Measurements from ENCODE around the gene SENP7.

The SENP7 gene

GRCh38 chr3:101509281-101509680, 3.7 kb downstream of the SENP7 start:
- TF ChIP-seq EZH2 (IDR thresholded peaks at IDR 0.05; ENCODE audit: borderline replicate concordance, low read length) (no peak), CTCF (IDR thresholded peaks at IDR 0.05; ENCODE audit: low read length) (no peak)
- no peak overlapping the region for H3K4me3 ChIP-seq (ENCODE audit: low read depth, low read length, poor library complexity, severe bottlenecking)
- no peaks in the 10 kb centered on the region for H3K9me3 ChIP-seq (ENCODE audit: low read length)

DNA sequence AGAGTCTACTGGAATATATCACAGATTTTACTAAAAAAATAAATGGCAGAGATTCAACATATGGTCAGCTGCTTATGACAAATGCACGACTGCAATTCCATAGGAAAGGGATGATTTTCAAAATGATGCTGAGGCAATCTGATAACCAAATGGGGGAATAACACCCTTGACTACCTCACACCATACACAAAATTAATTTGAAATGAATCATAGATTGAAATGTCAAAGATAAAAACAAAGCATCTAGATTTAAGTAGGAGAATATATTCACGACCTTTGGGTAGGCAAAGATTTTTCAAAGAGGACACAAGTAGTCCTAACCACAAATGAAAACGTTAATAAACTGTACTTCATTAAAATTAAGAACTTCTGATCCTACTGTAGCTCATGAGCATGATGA, 11.2 kb downstream of the SENP7 start:
- no peak overlapping the region for H3K4me3 ChIP-seq (ENCODE audit: low read depth, low read length, poor library complexity, severe bottlenecking)
- H3K4me2 ChIP-seq (ENCODE audit: low read length), result no peak overlapping the region
- peaks cover 40% of the 10 kb centered on the region for H3K79me2 ChIP-seq (ENCODE audit: insufficient read depth, low read length)
- H3K9me3 ChIP-seq (ENCODE audit: low read length), result no peaks in the 10 kb centered on the region
- H3K27ac ChIP-seq (ENCODE audit: low read depth, low read length, poor library complexity, severe bottlenecking), result no peak overlapping the region
- no peaks in the 10 kb centered on the region for H3K27me3 ChIP-seq (ENCODE audit: insufficient read depth, low read length)
- no peaks in the 10 kb centered on the region for H3K4me1 ChIP-seq (ENCODE audit: insufficient read depth, low read length, severe bottlenecking)
- no peaks in the 10 kb centered on the region for H3F3A ChIP-seq (ENCODE audit: insufficient read depth, low read length)
- H3K9ac ChIP-seq (ENCODE audit: low read length), result no peak overlapping the region
- H4K20me1 ChIP-seq (ENCODE audit: insufficient read depth, low read length), result no peaks in the 10 kb centered on the region
- TF ChIP-seq CTCF (IDR thresholded peaks at IDR 0.05; ENCODE audit: low read length) (no peak), EZH2 (IDR thresholded peaks at IDR 0.05; ENCODE audit: borderline replicate concordance, low read length) (no peak)
- H3K9me2 ChIP-seq (ENCODE audit: low read depth, low read length), result no peaks in the 10 kb centered on the region
- peaks cover 26% of the 10 kb centered on the region for H3K36me3 ChIP-seq (ENCODE audit: insufficient read depth, low read length)
- no peak overlapping the region for H2AFZ ChIP-seq (ENCODE audit: low read length)

More at GRCh38 chr3:101509281-101509680, 3.7 kb downstream of the SENP7 start:
- Histone ChIP-seq H3K79me2 (ENCODE audit: insufficient read depth, low read length) (peaks cover 25% of the 10 kb centered on the region), H3K36me3 (ENCODE audit: insufficient read depth, low read length) (peaks cover 3% of the 10 kb centered on the region; the same call in 1 of the 2 replicates), H3K4me1 (ENCODE audit: insufficient read depth, low read length, severe bottlenecking) (peaks cover 26% of the 10 kb centered on the region), H3K9ac (ENCODE audit: low read length) (no peak overlapping the region), H3K27ac (ENCODE audit: low read depth, low read length, poor library complexity, severe bottlenecking) (no peak overlapping the region), H3K4me2 (ENCODE audit: low read length) (no peak overlapping the region), H3K27me3 (ENCODE audit: insufficient read depth, low read length) (no peaks in the 10 kb centered on the region), H4K20me1 (ENCODE audit: insufficient read depth, low read length) (no peaks in the 10 kb centered on the region), H2AFZ (ENCODE audit: low read length) (no peak overlapping the region), H3K9me2 (ENCODE audit: low read depth, low read length) (no peaks in the 10 kb centered on the region), H3F3A (ENCODE audit: insufficient read depth, low read length) (no peaks in the 10 kb centered on the region)

DNA sequence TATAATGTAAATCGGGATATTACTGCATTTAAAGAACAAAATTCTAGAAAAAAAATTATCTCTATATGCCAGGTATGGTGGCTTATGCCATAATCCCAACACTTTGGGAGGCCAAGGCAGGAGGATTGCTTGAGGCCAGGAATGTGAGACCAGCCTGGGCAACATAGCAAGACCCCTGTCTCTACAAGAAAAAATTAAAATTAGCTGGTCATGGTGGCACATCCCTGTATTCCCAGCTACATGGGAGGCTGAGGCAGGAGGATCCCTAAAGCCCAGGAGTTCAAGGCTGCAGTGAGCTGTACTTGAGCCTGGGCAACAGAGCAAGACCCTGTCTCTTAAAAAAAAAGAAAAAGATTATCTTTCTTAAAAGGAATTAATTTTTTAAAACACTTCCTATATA, 12.8 kb downstream of the SENP7 start:
- H3K9ac ChIP-seq (ENCODE audit: low read length), result no peak overlapping the region
- H3K4me3 ChIP-seq (ENCODE audit: low read depth, low read length, poor library complexity, severe bottlenecking), result no peak overlapping the region
- H3K27me3 ChIP-seq (ENCODE audit: insufficient read depth, low read length), result no peaks in the 10 kb centered on the region
- no peaks in the 10 kb centered on the region for H3K9me3 ChIP-seq (ENCODE audit: low read length)
- peaks cover 28% of the 10 kb centered on the region for H3K36me3 ChIP-seq (ENCODE audit: insufficient read depth, low read length)
- no peak overlapping the region for H3K27ac ChIP-seq (ENCODE audit: low read depth, low read length, poor library complexity, severe bottlenecking)
- no peaks in the 10 kb centered on the region for H3K9me2 ChIP-seq (ENCODE audit: low read depth, low read length)
- no peak overlapping the region for H3K4me2 ChIP-seq (ENCODE audit: low read length)
- no peak overlapping the region for H2AFZ ChIP-seq (ENCODE audit: low read length)
- TF ChIP-seq EZH2 (IDR thresholded peaks at IDR 0.05; ENCODE audit: borderline replicate concordance, low read length) (no peak), CTCF (IDR thresholded peaks at IDR 0.05; ENCODE audit: low read length) (no peak)
- H3K4me1 ChIP-seq (ENCODE audit: insufficient read depth, low read length, severe bottlenecking), result no peaks in the 10 kb centered on the region
- peaks cover 37% of the 10 kb centered on the region for H3K79me2 ChIP-seq (ENCODE audit: insufficient read depth, low read length)
- H4K20me1 ChIP-seq (ENCODE audit: insufficient read depth, low read length), result no peaks in the 10 kb centered on the region
- H3F3A ChIP-seq (ENCODE audit: insufficient read depth, low read length), result no peaks in the 10 kb centered on the region
